Panc1 (cell line): Measurements from ENCODE around the gene ACD. TPM values are rescaled to one million over a fixed set of nuclear protein-coding genes. Genes with fewer than 3 reads are reported as not detected.

Experiments
- ATAC-seq: fragments of 200-7000 bp; cut with Tn5 transposase; 2 replicates; pipeline ENCODE4 v1.9.1; 2020; ENCODE audit warnings: mild to moderate bottlenecking, moderate library complexity
- BruUV-seq: library from RNA; stranded (reverse); fragments of 400-500 nt; replicated peaks from 2 replicates; lab custom pipeline; 2021; lab: Mats Ljungman, UMichigan
- CTCF ChIA-PET: fragments of 300-600 bp; sonication (Branson Sonifier 250); formaldehyde crosslinking; loops from one replicate; lab custom pipeline; 2022; ENCODE audit warnings: antibody characterized with exemption; lab: Charles Lee
- POLR2A ChIA-PET: fragments of 300-600 bp; sonication (Branson Sonifier 250); formaldehyde crosslinking; loops from one replicate; lab custom pipeline; 2022; ENCODE audit warnings: antibody characterized with exemption; lab: Charles Lee
- DNase-seq: peaks from one replicate; pipeline ENCODE4 v3.0.0-alpha.2; 2010; ENCODE audit warnings: low read depth, low spot score
- H3K27ac ChIP-seq: 2 replicates; pipeline ENCODE4 v1.5.1; 2011; ENCODE audit warnings: mild to moderate bottlenecking, low read length, inconsistent platforms
- H3K27me3 ChIP-seq: fragments of 200-500 bp; sonication (Bioruptor generic); 2 replicates; pipeline ENCODE4 v1.6.0; 2014; ENCODE audit warnings: low read length, inconsistent platforms; ENCODE audit not compliant: control insufficient read depth, insufficient read depth
- H3K36me3 ChIP-seq: fragments of 200-500 bp; sonication (Bioruptor generic); 2 replicates; pipeline ENCODE4 v1.5.1; 2014; ENCODE audit warnings: inconsistent platforms, mild to moderate bottlenecking, low read length, moderate library complexity; ENCODE audit not compliant: control insufficient read depth, insufficient read depth
- H3K4me1 ChIP-seq: 2 replicates; pipeline ENCODE4 v1.5.1; 2011; ENCODE audit warnings: inconsistent platforms, mild to moderate bottlenecking, low read length, moderate library complexity; ENCODE audit not compliant: control insufficient read depth, insufficient read depth
- H3K4me3 ChIP-seq, 2 experiments: 2 replicates each; pipeline ENCODE4 v1.5.1; 2011 to 2012; ENCODE audit warnings: low read depth in 2 of 2, low read length in 2 of 2, mild to moderate bottlenecking in 2 of 2, inconsistent platforms in 1 of 2, moderate library complexity in 1 of 2
- H3K9me3 ChIP-seq: fragments of 200-500 bp; sonication (Bioruptor generic); 2 replicates; pipeline ENCODE4 v1.5.1; 2014; ENCODE audit warnings: low read depth, mild to moderate bottlenecking, inconsistent platforms, low read length, moderate library complexity; ENCODE audit not compliant: control insufficient read depth, insufficient read depth
- CTCF ChIP-seq: fragments of 450-650 bp; IDR thresholded peaks from 2 replicates; pipeline ENCODE4 v1.5.1; 2017; ENCODE audit warnings: mild to moderate bottlenecking
- POLR2AphosphoS5 ChIP-seq: IDR thresholded peaks from 2 replicates; pipeline ENCODE4 v1.6.1; 2012; ENCODE audit warnings: mild to moderate bottlenecking, low read depth, low read length, moderate library complexity
- SIN3A ChIP-seq: IDR thresholded peaks from 2 replicates; pipeline ENCODE4 v1.6.1; 2012; ENCODE audit warnings: low read depth, mild to moderate bottlenecking, low read length, moderate library complexity, borderline replicate concordance; ENCODE audit not compliant: insufficient read depth
- TCF7L2 ChIP-seq: IDR thresholded peaks from 2 replicates; pipeline ENCODE4 v1.6.1; 2011; ENCODE audit warnings: mild to moderate bottlenecking, low read depth, low read length, inconsistent platforms
- in situ Hi-C: cut with HindIII; loops from 2 replicates; pipeline ENCODE4 v1.10.0; 2016; ENCODE audit warnings: low sequenced_read_pairs, low pct_unique_long_range_greater_than_20kb
- intact Hi-C: fragments of 100-400 bp; cut with micrococcal nuclease; formaldehyde crosslinking; loops from one replicate; pipeline ENCODE4 v1.10.0; 2022; ENCODE audit not compliant: unreplicated experiment
- total RNA-seq: library from RNA; stranded (reverse); gene quantifications from one replicate; pipeline ENCODE4 v1.2.1, GENCODE V29; 2021; ENCODE audit not compliant: unreplicated experiment
- TF ChIP-seq, protein P1 (sequence below), 2 experiments: IDR thresholded peaks; 2 replicates each; pipeline ENCODE4 v1.6.1; 2011 to 2012; ENCODE audit warnings: low read depth in 2 of 2, control low read depth in 1 of 2, low read length in 1 of 2, mild to moderate bottlenecking in 1 of 2, moderate library complexity in 1 of 2; ENCODE audit not compliant: insufficient read depth in 1 of 2

Gene ACD
- total RNA-seq, 1 experiment from 2014 or later: 34.9 TPM

GRCh38 chr16:67665598-67665997 lies 5.5 kb upstream of the ACD start:
- Histone ChIP-seq H3K4me1 (peaks cover 14% of the 10 kb centered on the region), H3K27me3 (no peaks in the 10 kb centered on the region), H3K27ac (peak overlapping the region; percentile 66), H3K9me3 (no peaks in the 10 kb centered on the region), H3K4me3 (peak overlapping the region; percentile 51 to 56), H3K36me3 (no peaks in the 10 kb centered on the region)
- in situ Hi-C loops: no loop called here
- intact Hi-C loops: no loop called here
- ChIA-PET POLR2A (no interaction called here), CTCF (interaction anchor here (0.6 kb wide), 1 partner anchor 27 kb away, joined by 3 read pairs; no protein-coding TSS in a partner anchor)
- BruUV-seq: TSS peak; percentile 74
- ATAC-seq (no peak), DNase-seq (no peak)
- TF ChIP-seq, protein P1, sequence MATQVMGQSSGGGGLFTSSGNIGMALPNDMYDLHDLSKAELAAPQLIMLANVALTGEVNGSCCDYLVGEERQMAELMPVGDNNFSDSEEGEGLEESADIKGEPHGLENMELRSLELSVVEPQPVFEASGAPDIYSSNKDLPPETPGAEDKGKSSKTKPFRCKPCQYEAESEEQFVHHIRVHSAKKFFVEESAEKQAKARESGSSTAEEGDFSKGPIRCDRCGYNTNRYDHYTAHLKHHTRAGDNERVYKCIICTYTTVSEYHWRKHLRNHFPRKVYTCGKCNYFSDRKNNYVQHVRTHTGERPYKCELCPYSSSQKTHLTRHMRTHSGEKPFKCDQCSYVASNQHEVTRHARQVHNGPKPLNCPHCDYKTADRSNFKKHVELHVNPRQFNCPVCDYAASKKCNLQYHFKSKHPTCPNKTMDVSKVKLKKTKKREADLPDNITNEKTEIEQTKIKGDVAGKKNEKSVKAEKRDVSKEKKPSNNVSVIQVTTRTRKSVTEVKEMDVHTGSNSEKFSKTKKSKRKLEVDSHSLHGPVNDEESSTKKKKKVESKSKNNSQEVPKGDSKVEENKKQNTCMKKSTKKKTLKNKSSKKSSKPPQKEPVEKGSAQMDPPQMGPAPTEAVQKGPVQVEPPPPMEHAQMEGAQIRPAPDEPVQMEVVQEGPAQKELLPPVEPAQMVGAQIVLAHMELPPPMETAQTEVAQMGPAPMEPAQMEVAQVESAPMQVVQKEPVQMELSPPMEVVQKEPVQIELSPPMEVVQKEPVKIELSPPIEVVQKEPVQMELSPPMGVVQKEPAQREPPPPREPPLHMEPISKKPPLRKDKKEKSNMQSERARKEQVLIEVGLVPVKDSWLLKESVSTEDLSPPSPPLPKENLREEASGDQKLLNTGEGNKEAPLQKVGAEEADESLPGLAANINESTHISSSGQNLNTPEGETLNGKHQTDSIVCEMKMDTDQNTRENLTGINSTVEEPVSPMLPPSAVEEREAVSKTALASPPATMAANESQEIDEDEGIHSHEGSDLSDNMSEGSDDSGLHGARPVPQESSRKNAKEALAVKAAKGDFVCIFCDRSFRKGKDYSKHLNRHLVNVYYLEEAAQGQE (IDR thresholded peaks at IDR 0.05; ENCODE audit: insufficient read depth in 1 of 2, low read depth in 2 of 2, low read length in 1 of 2): no peak

DNA sequence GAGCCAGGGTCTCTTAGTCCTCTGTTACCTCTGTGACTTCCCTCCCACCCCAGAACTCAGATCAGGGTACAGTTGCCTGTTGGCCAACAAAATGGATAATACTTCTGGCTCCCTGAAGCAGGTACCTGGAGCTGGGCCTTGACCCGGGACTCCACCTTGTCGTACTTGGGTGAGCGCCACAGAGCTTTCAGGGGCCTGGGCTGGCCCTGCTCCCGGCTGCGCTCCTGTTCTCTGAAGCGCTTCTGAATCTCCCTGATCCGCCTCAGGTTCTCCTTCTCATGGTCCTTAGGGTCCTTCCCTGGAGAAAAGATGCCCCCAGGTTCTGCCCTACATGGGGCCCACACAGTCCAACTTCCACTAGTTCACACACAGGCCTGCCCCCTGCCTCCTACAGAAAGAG lies 4.8 kb upstream of the ACD start:
- Histone ChIP-seq H3K9me3 (no peaks in the 10 kb centered on the region), H3K27ac (no peak overlapping the region), H3K4me1 (peaks cover 14% of the 10 kb centered on the region), H3K36me3 (peaks cover 2% of the 10 kb centered on the region; the same call in 1 of the 2 replicates), H3K4me3 (no peak overlapping the region), H3K27me3 (no peaks in the 10 kb centered on the region)
- ChIA-PET POLR2A (no interaction called here), CTCF (no interaction called here)
- in situ Hi-C loops (no loop called here), intact Hi-C loops (no loop called here)
- no peak for ATAC-seq
- no TSS peak for BruUV-seq
- TF ChIP-seq SIN3A (no peak), POLR2AphosphoS5 (no peak), CTCF (no peak), TCF7L2 (no peak)
- TF ChIP-seq, protein P1 (IDR thresholded peaks at IDR 0.05; ENCODE audit: insufficient read depth in 1 of 2, low read depth in 2 of 2, low read length in 1 of 2): no peak
- DNase-seq: no peak
